Hindlimb muscle (tissue), 1 donor: ENCODE measurements around the gene ZGPAT. TPM values are rescaled to one million over a fixed set of nuclear protein-coding genes. Genes with fewer than 3 reads are reported as not detected.
"Not testable (repeated sequence)": the region's sequence is repeated elsewhere in the genome, so short reads cannot be mapped to it uniquely, and the experiment has no call there.

Experiments used
- DNase-seq: peaks from one replicate; pipeline ENCODE4 v3.0.0-alpha.2; 2013
- polyA plus RNA-seq: library from polyadenylated mRNA; unstranded; fragments of 120-200 nt; gene quantifications from one replicate; pipeline ENCODE4 v1.2.1, GENCODE V29; 2013; ENCODE audit not compliant: insufficient read length

Gene ZGPAT
- polyA plus RNA-seq, 1 donor, result 17.1 TPM

- DNase-seq, result no peak
Measured at GRCh38 chr20:63703471-63703975, 4.3 kb upstream of the ZGPAT start.

DNA sequence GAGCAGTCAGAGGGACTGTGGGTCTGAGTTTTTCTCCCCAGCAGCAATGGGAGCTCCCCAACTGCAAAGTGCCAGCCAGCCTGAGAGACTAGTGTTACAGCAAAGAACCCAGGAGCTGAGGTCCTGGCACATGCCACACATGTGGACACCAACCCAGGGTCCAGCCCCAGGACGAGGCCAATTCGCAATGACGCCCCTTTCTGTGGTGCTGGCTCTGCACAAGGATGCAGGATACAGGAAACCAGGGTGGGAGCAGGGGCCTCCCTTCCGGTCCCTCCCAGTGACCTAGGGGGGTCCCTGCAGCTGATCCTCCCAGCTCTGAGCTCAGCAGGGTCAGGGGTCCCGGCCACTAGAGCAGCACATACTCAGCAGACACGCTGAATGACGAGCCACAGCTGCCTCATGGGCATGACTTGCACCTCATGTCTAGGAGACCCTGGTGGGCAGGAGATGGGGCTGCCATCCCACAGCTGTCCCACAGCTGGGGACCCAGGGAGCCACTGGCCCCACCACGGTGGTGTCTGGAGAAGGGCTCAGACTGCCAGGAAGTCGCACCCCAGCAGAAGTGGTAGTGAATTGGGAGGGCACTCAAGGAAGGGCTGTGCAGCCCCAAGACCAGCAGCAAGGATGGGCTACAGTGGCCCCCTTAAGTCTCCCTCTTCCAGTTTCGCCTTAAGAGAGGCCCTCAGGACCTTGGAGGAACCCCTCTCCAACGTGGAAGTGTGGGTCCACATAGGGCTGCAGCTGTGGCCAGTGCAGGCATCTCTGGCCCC is 3.7 kb upstream of the ZGPAT start:
- DNase-seq, result no peak

DNA sequence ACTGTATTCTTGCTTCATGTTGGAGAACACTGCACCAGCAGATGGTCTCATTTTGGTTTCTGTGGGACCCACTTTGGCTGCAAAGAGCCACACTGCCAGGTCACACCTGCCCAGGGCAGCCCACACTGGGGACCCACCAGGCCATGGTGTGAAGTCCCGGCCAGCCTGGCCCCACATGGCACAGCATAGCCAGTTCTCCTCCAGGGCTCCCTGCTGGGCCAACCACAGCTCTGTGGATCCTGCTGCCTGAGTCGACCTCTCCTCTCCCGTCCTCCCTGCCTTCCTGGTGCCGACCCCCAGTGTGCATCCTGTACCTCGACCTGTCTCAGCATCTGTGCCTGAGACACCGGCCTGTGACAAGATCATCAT is 3.1 kb upstream of the ZGPAT start:
- no peak for DNase-seq

GRCh38 chr20:63705232-63706026 is 2.4 kb upstream of the ZGPAT start:
- DNase-seq, result no peak

- no peak for DNase-seq
Measured at GRCh38 chr20:63706027-63706695, 1.7 kb upstream of the ZGPAT start.

- DNase-seq, result no peak
Measured at GRCh38 chr20:63706852-63707557, 834 bp upstream of the ZGPAT start.

DNA sequence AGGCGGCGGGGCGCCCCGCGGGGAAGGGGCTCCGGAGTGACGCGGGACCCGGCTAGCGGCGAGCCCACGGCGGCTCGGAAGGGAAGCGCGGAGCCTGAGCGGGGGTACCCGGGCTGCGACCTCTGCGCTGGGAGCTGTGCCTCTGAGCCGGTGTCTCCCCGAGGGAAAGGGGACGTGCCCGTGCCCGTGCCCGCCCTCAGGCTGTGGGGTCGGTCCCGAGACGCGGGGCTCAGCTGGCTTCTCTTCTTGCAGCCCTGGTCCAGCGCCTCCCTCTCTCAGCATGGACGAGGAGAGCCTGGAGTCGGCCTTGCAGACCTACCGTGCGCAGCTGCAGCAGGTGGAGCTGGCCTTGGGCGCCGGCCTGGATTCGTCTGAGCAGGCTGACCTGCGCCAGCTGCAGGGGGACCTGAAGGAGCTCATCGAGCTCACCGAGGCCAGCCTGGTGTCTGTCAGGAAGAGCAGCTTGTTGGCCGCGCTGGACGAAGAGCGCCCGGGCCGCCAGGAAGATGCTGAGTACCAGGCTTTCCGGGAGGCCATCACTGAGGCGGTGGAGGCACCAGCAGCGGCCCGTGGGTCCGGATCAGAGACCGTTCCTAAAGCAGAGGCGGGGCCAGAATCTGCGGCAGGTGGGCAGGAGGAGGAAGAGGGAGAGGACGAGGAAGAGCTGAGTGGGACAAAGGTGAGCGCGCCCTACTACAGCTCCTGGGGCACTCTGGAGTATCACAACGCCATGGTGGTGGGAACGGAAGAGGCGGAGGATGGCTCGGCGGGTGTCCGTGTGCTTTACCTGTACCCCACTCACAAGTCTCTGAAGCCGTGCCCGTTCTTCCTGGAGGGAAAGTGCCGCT is 686 bp downstream of the ZGPAT start:
- DNase-seq, result no peak

GRCh38 chr20:63709149-63709527 is 1.3 kb downstream of the ZGPAT start:
- no peak for DNase-seq

GRCh38 chr20:63711085-63711645 is 3.3 kb downstream of the ZGPAT start:
- no peak for DNase-seq

DNA sequence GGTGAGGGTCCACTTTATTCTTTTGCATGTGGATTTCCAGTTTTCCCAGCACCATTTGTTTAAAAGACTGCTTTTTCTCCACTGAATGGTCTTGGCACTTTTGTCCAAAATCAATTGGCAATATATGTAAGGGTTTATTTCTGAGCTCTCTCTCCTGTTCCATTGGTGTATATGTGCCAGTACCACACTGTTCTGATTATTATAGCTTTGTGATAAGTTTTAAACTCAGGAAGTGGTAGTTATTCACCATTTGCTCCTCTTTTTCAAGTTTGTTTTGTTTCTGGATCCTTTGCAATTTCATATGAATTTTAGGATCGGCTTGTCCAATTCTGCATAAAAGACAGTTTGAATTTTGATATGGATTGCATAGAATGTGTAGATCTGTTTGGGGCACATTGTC is 4.4 kb downstream of the ZGPAT start:
- no peak for DNase-seq

DNA sequence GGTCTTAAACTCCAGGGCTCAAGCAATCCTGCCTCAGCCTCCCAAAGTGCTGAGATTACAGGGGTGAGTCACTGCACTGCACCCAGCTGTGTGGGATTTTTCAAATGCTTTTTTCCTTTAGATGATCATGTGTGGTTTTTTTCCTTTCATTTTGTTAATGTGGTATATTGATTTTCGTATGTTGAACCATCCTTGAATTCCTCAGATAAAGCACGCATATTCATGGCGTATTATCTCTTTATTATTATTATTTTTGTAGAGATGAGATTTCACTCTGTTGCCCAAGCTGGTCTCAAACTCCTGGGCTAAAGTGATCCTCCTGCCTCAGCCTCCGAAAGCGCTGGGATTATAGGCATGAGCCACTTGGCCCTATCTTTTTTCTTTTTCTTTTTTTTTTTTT is 7.0 kb downstream of the ZGPAT start:
- no peak for DNase-seq

DNA sequence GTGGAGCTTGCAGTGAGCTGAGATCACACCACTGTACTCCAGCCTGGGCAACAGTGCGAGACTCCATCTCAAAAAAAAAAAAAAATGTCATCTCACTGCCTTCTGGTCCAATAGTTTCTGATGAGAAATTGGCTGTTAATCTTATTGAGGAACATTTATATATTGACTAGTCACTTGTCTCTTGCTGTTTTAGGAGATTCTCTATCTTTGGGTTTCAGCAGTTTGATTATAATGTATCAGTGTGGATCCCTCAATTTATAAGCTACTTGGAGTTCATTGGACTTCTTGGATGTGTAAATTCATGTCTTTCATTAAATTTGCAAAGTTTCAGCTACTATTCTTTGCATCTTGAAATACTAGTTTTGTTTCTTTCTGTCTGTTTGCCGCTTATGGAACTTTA is 11.2 kb downstream of the ZGPAT start:
- no peak for DNase-seq

DNA sequence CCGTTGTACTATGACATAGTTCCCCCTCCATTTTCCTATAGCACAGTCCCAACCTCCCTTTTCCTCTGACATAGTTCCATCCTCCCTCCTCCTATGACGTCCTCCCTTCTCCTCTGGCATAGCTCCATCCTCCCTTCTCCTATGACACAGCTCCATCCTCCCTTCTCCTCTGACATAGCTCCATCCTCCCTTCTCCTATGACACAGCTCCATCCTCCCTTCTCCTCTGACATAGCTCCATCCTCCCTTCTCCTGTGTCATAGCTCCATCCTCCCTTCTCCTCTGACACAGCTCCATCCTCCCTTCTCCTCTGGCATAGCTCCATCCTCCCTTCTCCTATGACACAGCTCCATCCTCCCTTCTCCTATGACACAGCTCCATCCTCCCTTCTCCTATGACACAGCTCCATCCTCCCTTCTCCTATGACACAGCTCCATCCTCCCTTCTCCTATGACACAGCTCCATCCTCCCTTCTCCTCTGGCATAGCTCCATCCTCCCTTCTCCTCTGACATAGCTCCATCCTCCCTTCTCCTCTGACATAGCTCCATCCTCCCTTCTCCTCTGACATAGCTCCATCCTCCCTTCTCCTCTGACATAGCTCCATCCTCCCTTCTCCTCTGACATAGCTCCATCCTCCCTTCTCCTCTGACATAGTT is 15.3 kb downstream of the ZGPAT start:
- DNase-seq, result not testable (repeated sequence)

DNA sequence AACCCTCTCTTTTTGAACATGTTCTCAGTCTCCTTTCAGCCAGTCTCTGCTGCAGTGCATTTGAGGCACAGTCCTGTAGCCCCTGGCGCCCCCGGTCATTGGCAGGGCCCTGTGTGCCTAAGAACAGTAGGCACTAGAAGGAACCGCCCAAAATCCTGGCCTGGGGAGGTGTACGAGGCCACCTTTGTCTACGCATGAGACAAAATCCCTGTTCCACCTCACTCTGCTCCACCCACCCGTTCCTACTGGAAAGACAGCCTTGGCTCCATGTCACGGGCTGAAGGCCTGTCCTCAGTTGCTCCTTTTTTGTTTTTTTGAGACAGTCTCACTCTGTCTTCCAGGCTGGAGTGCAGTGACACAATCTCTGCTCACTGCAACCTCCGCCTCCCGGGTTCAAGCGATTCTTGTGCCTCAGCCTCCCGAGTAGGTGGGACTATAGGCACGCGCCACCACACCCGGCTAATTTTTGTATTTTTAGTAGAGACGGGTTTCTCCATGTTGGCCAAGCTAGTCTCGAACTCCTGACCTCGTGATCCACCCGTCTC is 22.4 kb downstream of the ZGPAT start:
- not testable (repeated sequence) for DNase-seq

GRCh38 chr20:63731410-63731809 is 23.6 kb downstream of the ZGPAT start:
- no peak for DNase-seq

- no peak for DNase-seq
Measured at GRCh38 chr20:63732118-63733095, 24.6 kb downstream of the ZGPAT start.

DNA sequence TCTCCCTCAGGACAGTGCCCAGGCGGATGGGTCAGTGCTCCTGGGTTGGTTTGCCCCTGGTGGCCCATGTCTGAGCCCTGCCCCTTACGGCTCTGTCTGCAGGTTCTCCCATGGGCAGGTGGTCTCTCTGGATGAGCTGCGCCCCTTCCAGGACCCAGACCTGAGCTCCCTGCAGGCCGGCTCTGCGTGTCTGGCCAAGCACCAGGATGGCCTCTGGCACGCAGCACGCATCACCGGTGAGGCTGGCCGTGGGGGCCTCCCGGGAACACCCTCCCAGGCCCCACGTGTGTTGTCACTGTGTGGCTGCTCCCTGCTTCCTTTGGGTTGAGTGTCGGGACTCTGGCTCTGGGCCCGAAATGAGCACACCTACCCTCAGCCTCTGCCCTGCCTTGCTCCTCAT is 25.3 kb downstream of the ZGPAT start:
- no peak for DNase-seq

GRCh38 chr20:63733579-63734081 is 25.8 kb downstream of the ZGPAT start:
- no peak for DNase-seq
